Ramos (cell line): ENCODE results near the gene PRKAG3.

Source experiments
- in situ Hi-C: fragments of 300-500 bp; cut with MboI; formaldehyde crosslinking; loops from one replicate; pipeline ENCODE4 v1.14.3; 2022; ENCODE audit warnings: low sequenced_read_pairs; ENCODE audit not compliant: unreplicated experiment

Gene PRKAG3

GRCh38 chr2:218849721-218850120 is 18.1 kb upstream of the PRKAG3 start:
- in situ Hi-C loops = loop anchor here (10.0 kb wide), 2 partner anchors 55 to 115 kb away; no protein-coding TSS in a partner anchor

DNA sequence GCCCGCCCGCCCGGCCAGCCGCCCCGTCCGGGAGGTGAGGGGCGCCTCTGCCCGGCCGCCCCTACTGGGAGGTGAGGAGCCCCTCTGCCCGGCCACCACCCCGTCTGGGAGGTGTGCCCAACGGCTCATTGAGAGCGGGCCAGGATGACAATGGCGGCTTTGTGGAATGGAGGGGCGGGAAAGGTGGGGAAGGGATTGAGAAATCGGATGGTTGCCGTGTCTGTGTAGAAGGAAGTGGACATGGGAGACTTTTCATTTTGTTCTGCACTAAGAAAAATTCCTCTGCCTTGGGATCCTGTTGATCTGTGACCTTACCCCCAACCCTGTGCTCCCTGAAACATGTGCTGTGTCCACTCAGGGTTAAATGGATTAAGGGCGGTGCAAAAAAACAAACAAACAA is 15.4 kb upstream of the PRKAG3 start:
- in situ Hi-C loops = loop anchor here (10.0 kb wide), 1 partner anchor 112 kb away; no protein-coding TSS in a partner anchor

DNA sequence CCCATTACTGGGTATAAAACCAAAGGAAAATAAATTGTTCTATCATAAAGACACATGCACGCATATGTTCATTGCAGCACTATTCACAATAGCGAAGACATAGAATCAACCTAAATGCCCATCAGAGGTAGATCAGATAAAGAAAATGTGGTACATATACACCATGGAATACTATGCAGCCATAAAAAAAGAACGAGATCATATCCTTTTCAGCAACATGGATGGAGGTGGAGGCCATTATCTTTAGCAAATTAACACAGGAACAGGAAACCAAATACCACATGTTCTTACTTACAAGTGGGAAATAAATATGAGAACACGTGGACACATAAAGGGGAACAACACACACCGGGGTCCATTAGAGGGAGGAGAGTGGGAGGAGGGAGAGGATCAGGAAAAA is 12.7 kb upstream of the PRKAG3 start:
- in situ Hi-C loops = loop anchor here (10.0 kb wide), 1 partner anchor 110 kb away; no protein-coding TSS in a partner anchor

GRCh38 chr2:218839888-218840287 is 8.3 kb upstream of the PRKAG3 start:
- in situ Hi-C loops = loop anchor here (10.0 kb wide), 1 partner anchor 105 kb away; no protein-coding TSS in a partner anchor

GRCh38 chr2:218839430-218839829 is 7.8 kb upstream of the PRKAG3 start:
- in situ Hi-C loops = no loop called here

GRCh38 chr2:218837495-218837894 is 5.9 kb upstream of the PRKAG3 start:
- in situ Hi-C loops = no loop called here

DNA sequence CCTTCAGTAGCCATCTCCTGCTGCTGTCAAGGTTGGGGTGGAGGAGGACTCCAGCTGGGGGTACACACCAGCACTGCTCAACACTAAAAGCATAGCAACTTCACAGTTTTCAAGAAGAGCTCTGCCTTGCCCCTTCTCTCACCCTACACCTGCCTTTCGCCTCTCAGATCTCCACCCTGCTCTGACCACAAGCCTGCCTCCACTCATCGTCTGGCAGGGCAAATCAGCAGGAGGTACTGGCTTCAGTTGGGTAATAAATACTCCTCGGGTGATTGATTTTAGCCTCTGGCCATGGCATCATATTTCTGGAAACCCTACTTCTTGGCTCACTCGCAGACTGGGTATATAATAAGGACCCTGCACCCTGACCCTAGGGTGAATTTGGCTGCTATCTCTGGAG is 3.1 kb upstream of the PRKAG3 start:
- in situ Hi-C loops = no loop called here

DNA sequence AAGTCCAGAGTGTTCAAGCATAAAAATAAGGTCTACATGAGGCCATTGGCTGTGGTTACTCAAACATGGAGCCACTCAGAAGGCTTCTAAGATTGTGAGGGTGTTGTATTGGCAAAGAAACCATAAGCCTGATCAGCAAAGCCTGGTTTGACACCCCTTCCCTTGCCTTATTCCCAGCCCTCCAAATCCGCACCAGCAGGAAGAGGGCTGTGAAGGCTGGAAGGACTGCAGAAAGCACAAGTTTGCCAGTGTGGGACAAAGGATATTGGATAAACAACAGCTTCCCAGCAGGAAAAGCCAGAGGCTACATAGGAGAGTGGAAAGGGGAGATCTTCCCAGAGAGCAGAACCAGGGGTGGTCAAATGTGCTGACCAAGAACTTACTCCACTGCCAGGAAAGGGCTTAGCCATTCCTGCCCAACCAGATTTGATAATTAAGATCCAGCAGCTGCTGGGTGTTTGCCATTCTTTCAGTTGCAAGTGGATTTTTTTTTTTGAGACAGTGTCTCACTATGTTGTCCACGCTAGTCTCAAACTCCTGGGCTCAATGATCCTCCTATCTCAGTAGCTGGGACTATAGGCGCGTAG is 1.5 kb upstream of the PRKAG3 start:
- in situ Hi-C loops = no loop called here

DNA sequence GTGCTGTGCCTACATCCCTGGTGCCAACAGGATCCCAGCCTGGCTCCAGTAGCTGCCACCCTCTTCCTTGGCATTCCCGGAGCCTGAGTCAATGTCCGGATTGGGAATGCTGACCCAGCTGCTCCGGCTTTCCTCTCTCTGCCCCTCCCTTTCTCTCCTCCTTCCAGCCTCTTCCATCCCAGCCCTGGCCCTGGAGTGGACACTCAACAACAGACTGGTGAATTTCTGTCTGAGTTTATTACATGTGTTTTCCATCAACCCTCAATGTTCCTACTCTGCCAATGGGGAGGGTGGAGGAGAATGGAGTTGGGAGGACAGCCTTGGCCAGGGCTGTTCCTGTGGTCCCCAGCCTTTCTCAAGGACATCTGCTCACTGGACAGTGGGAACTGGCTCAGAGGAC is 917 bp upstream of the PRKAG3 start:
- in situ Hi-C loops = no loop called here

GRCh38 chr2:218832081-218832480 is 478 bp upstream of the PRKAG3 start:
- in situ Hi-C loops = no loop called here

GRCh38 chr2:218830526-218831306 is 887 bp downstream of the PRKAG3 start:
- in situ Hi-C loops = no loop called here

DNA sequence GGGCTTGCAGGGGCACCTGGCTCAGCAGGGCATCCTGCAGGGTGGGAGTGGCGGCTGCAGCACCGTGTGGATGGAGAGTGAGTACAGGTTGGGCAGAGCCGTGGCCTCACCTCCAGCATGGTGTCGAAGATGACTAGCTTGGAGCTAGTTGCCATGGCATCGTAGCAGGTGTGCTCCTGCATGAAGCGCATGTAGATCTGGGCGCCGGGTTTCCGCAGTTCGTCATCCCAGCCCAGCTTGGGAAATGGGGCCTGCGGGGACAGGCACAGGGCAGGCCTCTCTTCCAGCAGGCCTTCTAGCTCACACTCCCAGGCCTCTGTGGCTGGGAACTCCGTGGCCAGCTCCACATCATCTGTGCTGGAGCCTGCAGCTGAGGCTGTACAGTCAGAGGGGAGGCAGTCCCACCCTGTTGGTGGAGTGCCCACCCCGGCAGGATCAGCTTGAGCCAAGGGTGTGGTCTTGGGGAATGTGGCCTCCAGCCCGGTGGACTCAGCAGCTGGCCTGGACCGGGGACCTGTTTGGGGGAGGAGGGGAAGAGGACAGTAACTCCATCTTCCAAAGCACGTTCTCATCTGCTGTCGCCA is 1.6 kb downstream of the PRKAG3 start:
- in situ Hi-C loops = no loop called here

DNA sequence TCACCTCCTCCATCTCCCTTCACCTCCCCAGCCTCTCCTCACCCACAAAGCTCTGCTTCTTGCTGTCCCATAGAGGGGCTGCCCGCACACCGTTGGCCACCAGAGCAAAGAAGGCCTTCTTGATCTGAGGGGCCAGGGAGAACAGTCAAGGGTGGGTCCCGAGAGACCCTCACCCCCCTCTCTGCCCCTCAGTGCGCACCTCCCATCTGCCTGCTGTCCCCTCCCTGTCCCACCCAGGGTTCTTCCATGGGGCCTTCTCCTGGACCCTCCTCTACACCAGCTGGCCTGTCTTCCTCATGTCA is 3.2 kb downstream of the PRKAG3 start:
- in situ Hi-C loops = no loop called here

- in situ Hi-C loops = no loop called here
These were observed 3.7 kb downstream of the PRKAG3 start for GRCh38 chr2:218827701-218828476.

GRCh38 chr2:218826791-218827190 is 4.8 kb downstream of the PRKAG3 start:
- in situ Hi-C loops = no loop called here

GRCh38 chr2:218824004-218824403 is 7.6 kb downstream of the PRKAG3 start:
- in situ Hi-C loops = no loop called here

GRCh38 chr2:218823196-218823855 is 8.3 kb downstream of the PRKAG3 start:
- in situ Hi-C loops = no loop called here

DNA sequence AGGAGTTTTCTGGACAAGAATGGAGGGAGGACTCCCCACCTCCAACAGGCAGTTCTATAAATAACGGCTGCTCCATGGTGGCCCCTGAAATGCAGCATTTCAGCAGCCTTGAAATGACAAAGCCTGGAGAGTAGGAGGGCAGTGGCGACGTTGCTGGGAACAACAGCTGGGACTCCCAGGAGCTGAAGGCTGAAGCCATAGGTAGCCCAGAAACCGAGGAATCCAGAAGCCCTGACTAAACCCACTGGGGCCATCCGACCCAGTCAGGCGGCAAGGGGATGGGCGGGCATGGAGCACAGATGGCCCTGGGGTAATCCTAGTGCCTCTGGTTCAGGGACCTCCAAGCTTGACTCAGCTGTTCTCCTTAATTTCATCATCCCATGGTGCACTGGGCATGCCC is 9.0 kb downstream of the PRKAG3 start:
- in situ Hi-C loops = no loop called here

DNA sequence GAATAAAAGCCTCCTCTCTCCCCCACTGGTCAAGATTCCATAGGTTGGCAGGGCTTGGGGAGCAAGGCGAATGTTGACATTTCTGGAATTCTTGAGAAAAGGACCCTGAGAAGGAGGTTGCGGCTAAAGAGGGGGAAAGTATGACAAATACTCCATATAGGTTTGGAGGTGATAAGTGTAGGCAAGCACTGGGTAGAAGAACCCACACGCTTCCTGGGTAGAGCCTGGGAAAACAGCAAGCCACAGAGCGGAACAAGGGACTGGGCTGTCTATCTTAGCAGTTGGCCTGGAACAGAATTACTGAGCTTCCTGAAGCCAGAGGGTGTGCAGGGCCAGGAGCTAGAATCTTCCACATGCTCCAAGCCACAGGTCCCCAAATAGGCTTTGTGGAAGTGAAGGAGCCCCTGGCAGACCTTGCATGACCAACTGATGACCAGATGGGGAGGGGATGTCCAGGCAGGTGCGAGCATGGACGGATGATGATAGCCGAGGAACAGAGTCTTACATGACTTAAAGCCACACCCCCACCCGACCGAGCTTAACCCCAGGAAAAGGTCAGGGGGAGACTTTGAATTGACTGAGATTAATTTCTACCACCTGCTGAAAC is 9.9 kb downstream of the PRKAG3 start:
- in situ Hi-C loops = no loop called here
